ENCODE results near the gene TSPAN4. TPM values are rescaled to one million over a fixed set of nuclear protein-coding genes. Genes with fewer than 3 reads are reported as not detected.

Gene TSPAN4
- total and polyA plus RNA-seq, 9 of the 15 experiments (the other 6 are each of a cell fraction or from before 2014, with no cell fraction given) = 0.07 to 31.0 (median 15.7) TPM

DNA sequence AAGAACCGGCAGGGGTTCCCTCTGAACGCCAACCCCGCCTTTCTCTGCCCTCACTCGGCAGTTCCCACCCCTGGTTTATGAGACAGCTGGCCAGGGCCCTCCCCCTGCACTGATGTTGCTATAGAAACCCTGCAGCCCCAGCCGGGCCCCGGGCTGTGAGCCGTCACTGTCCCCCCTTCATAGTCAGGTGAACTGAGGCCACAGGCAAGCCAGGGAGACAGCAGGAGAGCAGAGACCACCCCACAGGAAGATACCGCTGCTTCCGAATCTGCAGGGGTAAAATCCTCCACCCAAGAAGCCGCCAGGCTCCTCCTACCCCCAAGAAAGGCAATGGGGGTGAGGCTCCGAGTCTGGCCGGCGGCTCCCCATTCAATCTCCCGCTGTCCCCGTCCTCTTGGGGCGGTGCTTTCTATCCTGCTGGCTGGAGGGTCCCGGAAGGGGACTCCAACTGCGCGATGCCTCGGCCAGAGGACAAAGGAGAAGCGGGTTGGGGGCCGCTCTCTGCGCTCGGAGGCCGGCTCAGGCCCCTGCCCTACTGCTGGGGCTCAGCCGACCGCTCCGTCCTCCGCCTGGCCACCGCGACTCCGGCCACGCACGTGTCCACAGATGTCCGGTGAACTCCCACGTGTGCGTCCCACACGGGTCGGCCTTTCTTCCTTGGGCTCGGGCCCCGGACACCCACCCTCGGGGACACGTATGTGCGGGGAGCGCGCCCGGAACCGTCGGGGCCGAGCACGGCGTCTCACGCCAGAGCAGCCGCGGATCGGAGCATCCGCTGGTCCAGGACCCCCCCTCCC, 45.2 kb upstream of the TSPAN4 start (continued):
- TF ChIP-seq, protein P1, sequence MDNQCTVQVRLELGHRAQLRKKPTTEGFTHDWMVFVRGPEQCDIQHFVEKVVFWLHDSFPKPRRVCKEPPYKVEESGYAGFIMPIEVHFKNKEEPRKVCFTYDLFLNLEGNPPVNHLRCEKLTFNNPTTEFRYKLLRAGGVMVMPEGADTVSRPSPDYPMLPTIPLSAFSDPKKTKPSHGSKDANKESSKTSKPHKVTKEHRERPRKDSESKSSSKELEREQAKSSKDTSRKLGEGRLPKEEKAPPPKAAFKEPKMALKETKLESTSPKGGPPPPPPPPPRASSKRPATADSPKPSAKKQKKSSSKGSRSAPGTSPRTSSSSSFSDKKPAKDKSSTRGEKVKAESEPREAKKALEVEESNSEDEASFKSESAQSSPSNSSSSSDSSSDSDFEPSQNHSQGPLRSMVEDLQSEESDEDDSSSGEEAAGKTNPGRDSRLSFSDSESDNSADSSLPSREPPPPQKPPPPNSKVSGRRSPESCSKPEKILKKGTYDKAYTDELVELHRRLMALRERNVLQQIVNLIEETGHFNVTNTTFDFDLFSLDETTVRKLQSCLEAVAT (IDR thresholded peaks at IDR 0.05) = no peak
- TF ChIP-seq, protein P2, sequence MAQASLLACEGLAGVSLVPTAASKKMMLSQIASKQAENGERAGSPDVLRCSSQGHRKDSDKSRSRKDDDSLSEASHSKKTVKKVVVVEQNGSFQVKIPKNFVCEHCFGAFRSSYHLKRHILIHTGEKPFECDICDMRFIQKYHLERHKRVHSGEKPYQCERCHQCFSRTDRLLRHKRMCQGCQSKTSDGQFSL (CRISPR knock-in tag; IDR thresholded peaks at IDR 0.05) = peak; percentile 78
- TF ChIP-seq, protein P2 (tag; IDR thresholded peaks at IDR 0.05) = 0 out of 4 replicates have a peak, but pooled peaks of 1 of the 2 experiments have one; percentile 41
- no peak for TF ChIP-seq KLF6 (CRISPR knock-in tag; IDR thresholded peaks at IDR 0.05; ENCODE audit: borderline replicate concordance)
- no peak for TF ChIP-seq NR4A1 (CRISPR knock-in tag; IDR thresholded peaks at IDR 0.05)
- no peak for TF ChIP-seq NR4A1 (tag; IDR thresholded peaks at IDR 0.05)
- TF ChIP-seq, protein P3, sequence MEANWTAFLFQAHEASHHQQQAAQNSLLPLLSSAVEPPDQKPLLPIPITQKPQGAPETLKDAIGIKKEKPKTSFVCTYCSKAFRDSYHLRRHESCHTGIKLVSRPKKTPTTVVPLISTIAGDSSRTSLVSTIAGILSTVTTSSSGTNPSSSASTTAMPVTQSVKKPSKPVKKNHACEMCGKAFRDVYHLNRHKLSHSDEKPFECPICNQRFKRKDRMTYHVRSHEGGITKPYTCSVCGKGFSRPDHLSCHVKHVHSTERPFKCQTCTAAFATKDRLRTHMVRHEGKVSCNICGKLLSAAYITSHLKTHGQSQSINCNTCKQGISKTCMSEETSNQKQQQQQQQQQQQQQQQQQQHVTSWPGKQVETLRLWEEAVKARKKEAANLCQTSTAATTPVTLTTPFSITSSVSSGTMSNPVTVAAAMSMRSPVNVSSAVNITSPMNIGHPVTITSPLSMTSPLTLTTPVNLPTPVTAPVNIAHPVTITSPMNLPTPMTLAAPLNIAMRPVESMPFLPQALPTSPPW (CRISPR knock-in tag; IDR thresholded peaks at IDR 0.05) = peak; percentile 71
- no peak for TF ChIP-seq NUFIP1 (IDR thresholded peaks at IDR 0.05; ENCODE audit: partially characterized antibody)
- no peak for TF ChIP-seq MTA1 (IDR thresholded peaks at IDR 0.05; ENCODE audit: borderline replicate concordance)
- peak; percentile 64; the same call in 1 of the 2 replicates for TF ChIP-seq MXI1 (IDR thresholded peaks at IDR 0.05; ENCODE audit: low read depth, low read length)
- TF ChIP-seq ZNF696 (CRISPR knock-in tag; conservative IDR thresholded peaks at IDR 0.05) = no peak
- TF ChIP-seq TBL1XR1 (IDR thresholded peaks at IDR 0.05; ENCODE audit: low read length in 2 of 2) = no peak
- TF ChIP-seq, protein P4, sequence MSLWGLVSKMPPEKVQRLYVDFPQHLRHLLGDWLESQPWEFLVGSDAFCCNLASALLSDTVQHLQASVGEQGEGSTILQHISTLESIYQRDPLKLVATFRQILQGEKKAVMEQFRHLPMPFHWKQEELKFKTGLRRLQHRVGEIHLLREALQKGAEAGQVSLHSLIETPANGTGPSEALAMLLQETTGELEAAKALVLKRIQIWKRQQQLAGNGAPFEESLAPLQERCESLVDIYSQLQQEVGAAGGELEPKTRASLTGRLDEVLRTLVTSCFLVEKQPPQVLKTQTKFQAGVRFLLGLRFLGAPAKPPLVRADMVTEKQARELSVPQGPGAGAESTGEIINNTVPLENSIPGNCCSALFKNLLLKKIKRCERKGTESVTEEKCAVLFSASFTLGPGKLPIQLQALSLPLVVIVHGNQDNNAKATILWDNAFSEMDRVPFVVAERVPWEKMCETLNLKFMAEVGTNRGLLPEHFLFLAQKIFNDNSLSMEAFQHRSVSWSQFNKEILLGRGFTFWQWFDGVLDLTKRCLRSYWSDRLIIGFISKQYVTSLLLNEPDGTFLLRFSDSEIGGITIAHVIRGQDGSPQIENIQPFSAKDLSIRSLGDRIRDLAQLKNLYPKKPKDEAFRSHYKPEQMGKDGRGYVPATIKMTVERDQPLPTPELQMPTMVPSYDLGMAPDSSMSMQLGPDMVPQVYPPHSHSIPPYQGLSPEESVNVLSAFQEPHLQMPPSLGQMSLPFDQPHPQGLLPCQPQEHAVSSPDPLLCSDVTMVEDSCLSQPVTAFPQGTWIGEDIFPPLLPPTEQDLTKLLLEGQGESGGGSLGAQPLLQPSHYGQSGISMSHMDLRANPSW (CRISPR knock-in tag; IDR thresholded peaks at IDR 0.05) = 0 out of 2 replicates have a peak, but pooled peaks have one; percentile 47
- no peak for TF ChIP-seq CBFA2T2 (conservative IDR thresholded peaks at IDR 0.05)
- TF ChIP-seq, protein P5, sequence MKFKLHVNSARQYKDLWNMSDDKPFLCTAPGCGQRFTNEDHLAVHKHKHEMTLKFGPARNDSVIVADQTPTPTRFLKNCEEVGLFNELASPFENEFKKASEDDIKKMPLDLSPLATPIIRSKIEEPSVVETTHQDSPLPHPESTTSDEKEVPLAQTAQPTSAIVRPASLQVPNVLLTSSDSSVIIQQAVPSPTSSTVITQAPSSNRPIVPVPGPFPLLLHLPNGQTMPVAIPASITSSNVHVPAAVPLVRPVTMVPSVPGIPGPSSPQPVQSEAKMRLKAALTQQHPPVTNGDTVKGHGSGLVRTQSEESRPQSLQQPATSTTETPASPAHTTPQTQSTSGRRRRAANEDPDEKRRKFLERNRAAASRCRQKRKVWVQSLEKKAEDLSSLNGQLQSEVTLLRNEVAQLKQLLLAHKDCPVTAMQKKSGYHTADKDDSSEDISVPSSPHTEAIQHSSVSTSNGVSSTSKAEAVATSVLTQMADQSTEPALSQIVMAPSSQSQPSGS (CRISPR knock-in tag; IDR thresholded peaks at IDR 0.05) = no peak
- TF ChIP-seq NFIX (CRISPR knock-in tag; IDR thresholded peaks at IDR 0.05; ENCODE audit: low read depth) = no peak
- no peak for TF ChIP-seq ZNF699 (CRISPR knock-in tag; IDR thresholded peaks at IDR 0.05; ENCODE audit: insufficient replicate concordance)
- TF ChIP-seq SIN3A (IDR thresholded peaks at IDR 0.05; ENCODE audit: borderline replicate concordance in 2 of 2, control insufficient read depth in 1 of 2, low read depth in 2 of 2, low read length in 2 of 2) = peak; percentile 89 to 94; a peak in 3 of 4 replicates

Measured in K562 (cell line).